ENCODE results near the gene ZNF385A.
"Not testable (repeated sequence)": the region's sequence is repeated elsewhere in the genome, so short reads cannot be mapped to it uniquely, and the experiment has no call there.

GRCh38 chr12:54325442-54326109, 59.0 kb downstream of the ZNF385A start:
- TF ChIP-seq POLR2A (IDR thresholded peaks at IDR 0.05; ENCODE audit: insufficient read depth in 1 of 2, low read depth in 2 of 2, low read length in 2 of 2); GLI4 (CRISPR knock-in tag; IDR thresholded peaks at IDR 0.05; ENCODE audit: borderline replicate concordance); FOSL2 (CRISPR knock-in tag; IDR thresholded peaks at IDR 0.05); SIX4 (CRISPR knock-in tag; IDR thresholded peaks at IDR 0.05); FOXJ3 (CRISPR knock-in tag; IDR thresholded peaks at IDR 0.05; ENCODE audit: borderline replicate concordance); ZNF513 (CRISPR knock-in tag; conservative IDR thresholded peaks at IDR 0.05); ELF1 (CRISPR knock-in tag; IDR thresholded peaks at IDR 0.05); ZNF572 (CRISPR knock-in tag; IDR thresholded peaks at IDR 0.05); GTF2F1 (IDR thresholded peaks at IDR 0.05; ENCODE audit: low read length); TRIM24 (CRISPR knock-in tag; IDR thresholded peaks at IDR 0.05); HNF1B (CRISPR knock-in tag; IDR thresholded peaks at IDR 0.05); ZBTB34 (CRISPR knock-in tag; IDR thresholded peaks at IDR 0.05): not testable (repeated sequence)

All from HepG2 (cell line).